Left colon (tissue), 2 donors: ENCODE measurements around the gene GPR132. TPM values are rescaled to one million over a fixed set of nuclear protein-coding genes. Genes with fewer than 3 reads are reported as not detected.
"Not testable (repeated sequence)": the region's sequence is repeated elsewhere in the genome, so short reads cannot be mapped to it uniquely, and the experiment has no call there.

ENCODE experiments used
- ATAC-seq: fragments of 200-7000 bp; cut with Tn5 transposase; one replicate; pipeline ENCODE4 v1.9.1; 2020; ENCODE audit warnings: mild to moderate bottlenecking, moderate library complexity
- DNase-seq, 2 donors: peaks; one replicate each; pipeline ENCODE4 v3.0.0-alpha.2; 2020
- intact Hi-C, 2 donors: fragments of 100-400 bp; cut with DNase I in 1 of 2; cut with micrococcal nuclease in 1 of 2; formaldehyde crosslinking; loops; one replicate each; pipeline versions ENCODE4 v1.11.2 to v1.14.0; 2022; cut with DNase I, micrococcal nuclease
- total RNA-seq, 2 donors: library from RNA; stranded (reverse); fragmentation: NEBNext Ultra II Directional; extraction: Animal tissue kit (Norgen Biotek cat#: 25700); gene quantifications; one replicate each; pipeline ENCODE4 v1.2.1, GENCODE V29; 2021
- donor health status: DM: no; HTN: no; CAD: no.
- donor health status: DM: yes; HTN: yes; CAD: no.

GPR132 gene
- total RNA-seq, 2 donors from 2014 or later: 0.73 to 3.4 TPM

DNA sequence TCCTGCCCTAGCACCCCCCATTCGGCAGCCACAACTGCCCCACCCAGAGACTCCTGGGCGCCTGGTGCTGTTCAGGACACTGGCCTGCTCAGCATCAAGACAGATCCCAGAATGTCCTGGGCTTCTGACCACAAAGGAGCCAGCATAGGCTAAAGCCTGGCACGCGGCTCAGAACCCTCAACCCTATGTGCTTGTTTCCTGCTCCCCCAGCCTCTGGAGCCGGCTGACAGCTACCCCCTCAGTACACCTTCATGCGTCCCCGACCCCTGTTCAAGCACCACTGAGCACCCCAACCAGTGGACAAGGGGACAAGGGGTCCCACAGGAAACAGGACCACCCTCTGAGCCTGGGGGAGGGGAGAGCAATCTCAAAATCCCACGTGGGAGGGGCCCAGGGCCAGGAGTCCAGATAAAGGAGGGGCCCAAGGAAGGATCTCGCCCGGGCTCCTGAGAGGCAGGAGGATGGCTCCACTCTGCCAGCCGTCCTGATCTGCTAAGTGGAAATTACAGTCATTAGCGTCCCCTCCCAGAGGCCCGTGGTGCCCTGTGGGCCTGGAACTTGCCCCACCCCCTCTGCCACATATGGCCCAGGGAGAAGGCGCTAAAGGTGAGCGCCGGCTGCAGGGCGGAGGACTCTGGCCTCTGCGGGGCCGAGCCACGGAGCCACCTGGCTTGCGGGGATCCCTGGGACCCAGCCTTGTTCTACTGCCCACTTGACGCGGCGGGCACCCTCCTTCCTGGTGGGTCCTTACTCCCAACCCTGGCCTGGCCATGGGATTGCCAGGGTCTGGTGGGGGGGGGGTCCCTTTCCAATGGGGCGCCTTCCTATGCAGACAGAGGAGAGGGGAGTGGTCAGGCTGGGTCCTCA, 27.2 kb upstream of the GPR132 start:
- peak; percentile 58 for ATAC-seq
- peak; percentile 77 to 83 for DNase-seq
- intact Hi-C loops: no loop called here

DNA sequence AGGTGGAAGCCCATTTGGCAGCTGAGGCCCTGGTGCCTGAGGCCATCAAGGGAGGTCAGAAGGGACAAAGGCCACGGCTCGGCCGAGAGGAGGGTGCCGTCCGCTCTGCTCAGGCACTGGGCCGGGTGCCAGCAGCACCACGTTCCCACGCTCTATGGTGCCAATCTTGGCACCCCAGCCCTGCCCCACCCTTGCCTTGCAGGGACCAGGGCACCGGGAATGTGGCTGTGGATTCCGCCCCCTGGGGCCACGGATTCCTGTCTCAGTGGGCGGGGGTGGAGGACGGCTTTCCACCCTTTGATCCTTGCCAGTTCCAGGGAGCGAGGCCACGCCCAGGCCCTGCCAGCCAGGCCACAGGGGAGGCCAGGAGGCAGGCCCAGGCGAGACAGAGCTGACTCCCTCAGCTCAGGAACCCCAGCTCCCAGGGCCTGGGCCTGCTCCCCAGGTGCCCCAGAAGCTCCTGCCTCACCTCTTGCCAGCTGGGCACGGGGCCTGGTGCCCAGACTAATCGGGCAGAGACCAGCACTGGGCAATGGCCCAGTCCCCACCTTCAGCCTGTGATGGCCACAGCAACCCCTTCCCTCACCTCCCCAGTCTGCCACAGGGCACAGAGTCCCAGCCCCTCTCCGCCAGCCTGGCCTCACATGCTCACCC, 26.4 kb upstream of the GPR132 start:
- ATAC-seq (peak; percentile 66), DNase-seq (peak; percentile 94 to 96)
- intact Hi-C loops: no loop called here

DNA sequence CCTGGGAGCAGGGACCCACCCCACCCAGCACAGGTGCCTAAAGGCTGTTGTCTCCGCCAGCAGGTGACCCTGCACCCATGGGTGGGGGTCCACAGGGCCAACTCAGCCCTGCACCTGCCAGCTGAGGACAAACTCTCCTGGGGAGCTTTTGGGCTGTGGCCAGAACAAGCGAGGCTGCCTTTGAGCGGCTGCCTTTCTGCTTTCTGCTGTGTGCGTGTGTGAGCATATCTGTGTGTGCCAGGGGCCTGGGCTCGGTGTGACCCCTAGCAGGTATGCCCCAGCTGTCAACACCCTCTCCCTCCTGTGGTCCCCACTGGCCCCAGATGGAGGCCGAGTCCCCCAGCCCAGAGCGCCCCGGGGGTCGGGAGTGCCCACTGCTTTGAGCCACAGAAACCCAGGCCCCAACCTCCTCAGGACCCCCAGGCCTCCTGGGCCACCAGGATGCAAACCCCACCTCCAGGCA, 25.9 kb upstream of the GPR132 start:
- DNase-seq (peak; percentile 50 to 56), ATAC-seq (no peak)
- intact Hi-C loops: no loop called here

DNA sequence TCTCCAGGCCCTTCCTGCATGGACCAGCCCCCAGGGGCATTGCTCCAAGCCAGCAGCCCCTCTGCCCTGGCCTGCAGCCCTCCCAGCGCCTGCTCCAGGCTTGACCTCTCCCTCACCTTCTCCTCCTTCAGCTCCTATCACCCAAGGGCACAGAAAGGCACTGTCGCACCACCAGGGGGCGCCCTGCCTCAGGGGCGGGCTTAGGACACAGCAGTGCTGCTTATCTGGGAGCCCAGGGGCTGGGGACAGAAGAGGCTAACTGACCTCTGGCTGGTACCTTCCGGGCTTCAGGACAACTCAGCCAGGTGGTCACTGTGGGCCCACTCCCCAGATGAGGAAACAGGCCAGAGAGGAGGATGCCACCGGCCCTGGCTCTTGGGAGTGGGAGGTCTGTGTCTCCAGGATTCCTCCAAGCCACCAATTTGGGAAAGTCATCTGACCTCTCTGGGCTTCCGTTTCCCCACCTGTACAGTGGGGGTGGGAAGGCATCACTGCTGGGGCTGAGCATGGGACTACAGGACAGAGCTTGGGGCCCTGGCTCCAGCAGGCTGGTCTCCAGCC, 25.3 kb upstream of the GPR132 start:
- peak; percentile 41 for ATAC-seq

DNA sequence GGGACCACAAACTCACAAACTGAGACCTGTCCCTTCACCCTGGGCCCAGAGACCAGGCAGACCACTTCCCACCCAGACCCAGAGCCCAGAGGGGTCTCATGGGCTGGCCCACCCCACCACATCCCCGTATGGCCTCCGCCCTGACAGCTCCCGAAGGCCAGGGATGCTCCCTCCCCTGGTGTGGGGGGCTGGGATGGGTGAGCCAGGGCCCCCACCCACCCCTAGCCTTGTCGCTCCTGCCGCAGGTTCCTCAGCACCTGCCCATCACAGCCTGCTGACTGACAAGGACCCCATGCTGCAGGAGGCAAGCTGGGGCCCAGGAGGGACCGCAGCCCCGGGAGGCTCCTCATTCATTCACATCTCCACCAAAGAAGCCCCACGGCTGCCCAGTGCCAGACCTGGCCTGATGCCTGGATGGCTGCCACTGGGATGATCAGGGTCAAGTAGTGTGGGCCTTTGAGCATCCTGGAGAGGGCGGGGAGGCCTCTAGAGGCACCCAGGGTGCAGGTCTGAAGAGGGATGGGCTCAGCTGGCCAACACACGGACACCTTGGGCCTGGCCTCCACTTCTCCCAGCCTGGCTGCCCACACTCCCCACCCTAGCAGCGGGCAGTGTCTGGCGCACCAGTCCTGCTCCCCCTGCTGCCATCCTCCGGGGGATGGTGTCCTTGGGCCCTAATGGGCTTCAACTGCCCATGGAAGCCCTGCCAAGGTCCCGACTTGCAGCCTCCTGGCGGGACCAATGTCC, 24.7 kb upstream of the GPR132 start:
- intact Hi-C loops: no loop called here
- no peak for DNase-seq

More for the DNA sequence above, 25.3 kb upstream of the GPR132 start:
- intact Hi-C loops: no loop called here
- DNase-seq: peak; percentile 83 to 91

DNA sequence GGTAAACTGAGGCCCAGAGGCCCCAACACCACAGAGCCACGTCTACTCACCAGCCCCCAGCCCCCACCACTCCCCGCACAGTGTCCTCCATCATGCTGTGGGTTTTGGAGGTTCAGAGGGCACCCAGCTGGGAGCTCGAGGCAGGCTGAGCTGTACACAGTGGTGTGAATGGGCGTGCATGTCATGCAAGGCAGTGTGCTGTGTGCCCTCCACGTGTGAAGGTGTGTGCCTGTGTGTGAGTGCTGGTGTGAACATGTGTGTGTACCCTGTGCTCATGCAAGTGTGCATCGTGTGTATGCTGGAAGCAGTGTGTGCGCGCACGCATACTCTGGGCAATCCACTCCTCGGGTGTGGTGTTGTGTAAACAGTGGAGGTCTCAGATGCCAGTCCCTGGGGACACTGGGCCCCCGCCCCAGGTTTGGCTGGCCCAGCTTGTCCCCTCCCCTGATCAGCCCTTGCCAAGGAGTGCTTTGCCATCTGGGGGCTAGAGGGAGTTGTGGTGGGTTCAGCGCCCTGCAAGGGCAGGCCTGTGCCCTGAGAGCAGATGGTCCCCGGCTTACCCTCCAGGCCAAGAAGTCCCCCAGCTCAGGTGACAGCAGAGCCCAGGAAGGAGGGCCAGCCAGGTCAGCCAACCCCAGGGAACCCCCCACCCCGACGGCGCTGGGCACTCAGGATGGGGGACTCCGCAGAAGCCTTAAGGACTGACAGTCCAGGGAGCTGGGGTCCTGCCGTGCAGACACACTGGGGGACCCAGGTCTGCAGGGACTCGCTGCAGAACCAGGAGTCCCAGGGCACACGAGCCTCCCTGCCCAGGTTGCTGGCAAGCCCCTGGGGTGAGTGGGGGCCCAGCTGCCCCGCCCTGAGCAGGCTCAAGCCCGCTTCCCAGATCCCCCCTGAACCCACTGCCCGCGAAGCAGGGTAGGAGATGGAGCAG, 23.8 kb upstream of the GPR132 start:
- ATAC-seq (no peak), DNase-seq (no peak)
- intact Hi-C loops: no loop called here

More for the DNA sequence above, 24.7 kb upstream of the GPR132 start:
- no peak for ATAC-seq

DNA sequence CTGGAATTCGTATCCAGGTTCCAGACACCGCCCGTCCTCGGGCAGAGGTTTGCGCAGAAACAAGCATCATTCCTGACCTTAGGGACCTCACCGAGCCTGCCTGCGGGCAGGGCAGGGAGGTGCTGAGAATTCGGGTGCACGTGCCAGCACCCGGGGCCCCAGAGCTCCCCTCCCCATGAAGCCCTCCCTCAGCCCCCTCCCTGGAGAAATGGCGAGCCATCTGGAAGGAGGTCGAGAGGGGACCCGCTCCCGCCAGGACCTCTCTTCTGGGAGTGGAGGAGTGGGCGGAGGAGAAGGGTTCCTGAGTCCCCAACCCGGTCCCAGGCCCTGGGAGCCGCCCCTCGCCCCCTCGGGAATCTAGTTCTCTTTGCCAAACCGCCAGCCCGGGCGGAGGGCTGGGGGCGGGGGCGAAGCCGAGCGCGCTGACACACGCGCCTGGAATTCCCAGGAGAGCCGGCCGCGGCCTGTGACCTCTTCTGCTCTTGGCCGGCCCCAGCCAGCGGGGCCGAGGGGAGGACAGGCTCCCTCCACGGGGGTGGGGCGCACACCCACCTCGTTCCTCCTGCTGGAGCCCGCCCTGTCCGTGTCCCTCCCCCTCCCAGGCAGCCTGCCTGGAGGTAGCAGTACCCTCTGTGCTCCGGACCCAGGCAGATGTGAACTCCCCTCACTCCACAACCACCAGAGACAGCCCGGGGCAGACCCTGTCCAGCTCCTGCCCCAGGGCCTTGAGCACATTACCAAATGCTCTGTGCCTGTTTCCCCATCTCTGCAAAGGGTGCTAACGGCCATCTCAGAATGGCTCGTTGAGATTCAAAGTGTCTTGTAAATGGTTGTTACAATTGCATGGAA, 23.0 kb upstream of the GPR132 start:
- ATAC-seq: no peak
- DNase-seq: no peak
- intact Hi-C loops: no loop called here

DNA sequence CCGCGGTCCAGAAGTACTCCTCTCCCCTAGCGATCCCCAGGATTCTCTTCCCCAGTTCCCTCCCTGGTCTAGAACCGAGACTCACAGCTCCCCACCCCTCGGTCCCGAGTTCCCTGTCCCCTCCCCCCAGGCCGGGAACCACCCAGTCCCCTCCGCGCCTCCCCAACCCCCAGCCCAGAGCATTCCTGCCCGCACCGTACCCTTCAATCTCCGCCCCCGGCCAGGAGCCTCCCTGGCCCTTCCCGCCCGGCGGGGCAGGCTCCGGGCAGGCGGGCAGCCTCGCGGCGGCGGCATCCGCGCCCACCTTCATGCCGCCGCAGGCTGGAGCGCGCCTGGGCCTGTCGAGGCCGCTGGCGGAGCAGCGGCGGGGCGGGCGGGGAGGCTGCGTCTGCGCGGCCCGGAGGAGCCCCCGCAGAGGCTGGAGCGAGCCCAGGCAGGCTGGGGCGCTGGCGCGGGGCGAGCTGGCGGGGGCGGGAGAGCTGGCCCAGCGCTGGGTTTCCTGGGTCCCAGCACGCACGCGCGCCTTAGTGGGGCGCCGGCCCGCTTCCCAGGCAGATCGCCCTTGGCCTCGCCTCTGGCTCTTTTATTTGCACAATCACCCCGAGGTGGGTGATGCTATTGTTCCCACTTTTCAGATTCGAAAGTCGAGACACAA, 22.2 kb upstream of the GPR132 start:
- intact Hi-C loops: no loop called here
- ATAC-seq (no peak), DNase-seq (peak in 1 of 2 donors; percentile 23)

DNA sequence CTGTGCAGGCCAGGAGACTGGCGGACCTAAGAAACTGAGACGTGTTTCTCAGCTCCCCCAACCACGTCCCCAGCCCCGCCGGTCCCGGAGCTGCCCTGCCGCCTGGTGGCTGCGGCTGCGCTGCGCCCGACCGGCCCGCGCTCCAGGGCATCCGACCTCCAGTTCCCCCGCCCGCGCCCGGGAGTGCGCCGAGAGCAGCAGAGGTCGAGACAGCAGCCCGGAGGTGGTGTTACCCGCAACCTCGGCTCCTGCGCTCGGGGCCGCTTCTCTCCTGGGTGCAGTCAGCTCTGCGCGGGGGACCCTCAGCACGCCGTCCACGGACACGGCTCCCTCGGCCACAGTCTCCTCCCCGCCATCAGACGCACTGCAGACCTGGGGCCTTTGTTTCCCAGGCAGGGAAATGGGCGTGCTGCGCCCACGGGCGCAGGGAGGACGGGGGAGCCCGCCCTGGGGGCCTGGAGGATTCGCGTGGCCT, 21.6 kb upstream of the GPR132 start:
- DNase-seq: peak in 1 of 2 donors; percentile 82
- peak; percentile 30 for ATAC-seq
- intact Hi-C loops: no loop called here

DNA sequence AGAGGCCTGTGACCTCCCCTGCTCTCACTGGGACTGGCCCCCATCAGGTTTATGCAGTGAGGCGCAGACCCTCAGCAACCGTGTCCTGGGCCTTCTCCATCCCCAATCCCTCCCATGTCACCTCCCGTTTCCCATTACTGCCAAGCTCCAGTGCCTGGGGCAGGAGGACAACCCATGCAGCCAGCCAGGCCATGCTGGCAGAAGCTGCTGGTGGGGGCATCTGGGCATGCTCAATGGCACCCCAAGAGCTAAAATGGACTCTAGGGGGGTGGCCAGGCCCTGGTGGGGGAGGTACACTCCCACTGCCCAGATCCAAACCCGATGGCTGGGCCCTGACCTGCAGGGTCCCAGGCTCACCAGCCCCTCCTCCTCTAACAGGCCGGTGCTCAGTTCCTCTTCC, 20.5 kb upstream of the GPR132 start:
- intact Hi-C loops: no loop called here
- no peak for DNase-seq
- ATAC-seq: no peak

DNA sequence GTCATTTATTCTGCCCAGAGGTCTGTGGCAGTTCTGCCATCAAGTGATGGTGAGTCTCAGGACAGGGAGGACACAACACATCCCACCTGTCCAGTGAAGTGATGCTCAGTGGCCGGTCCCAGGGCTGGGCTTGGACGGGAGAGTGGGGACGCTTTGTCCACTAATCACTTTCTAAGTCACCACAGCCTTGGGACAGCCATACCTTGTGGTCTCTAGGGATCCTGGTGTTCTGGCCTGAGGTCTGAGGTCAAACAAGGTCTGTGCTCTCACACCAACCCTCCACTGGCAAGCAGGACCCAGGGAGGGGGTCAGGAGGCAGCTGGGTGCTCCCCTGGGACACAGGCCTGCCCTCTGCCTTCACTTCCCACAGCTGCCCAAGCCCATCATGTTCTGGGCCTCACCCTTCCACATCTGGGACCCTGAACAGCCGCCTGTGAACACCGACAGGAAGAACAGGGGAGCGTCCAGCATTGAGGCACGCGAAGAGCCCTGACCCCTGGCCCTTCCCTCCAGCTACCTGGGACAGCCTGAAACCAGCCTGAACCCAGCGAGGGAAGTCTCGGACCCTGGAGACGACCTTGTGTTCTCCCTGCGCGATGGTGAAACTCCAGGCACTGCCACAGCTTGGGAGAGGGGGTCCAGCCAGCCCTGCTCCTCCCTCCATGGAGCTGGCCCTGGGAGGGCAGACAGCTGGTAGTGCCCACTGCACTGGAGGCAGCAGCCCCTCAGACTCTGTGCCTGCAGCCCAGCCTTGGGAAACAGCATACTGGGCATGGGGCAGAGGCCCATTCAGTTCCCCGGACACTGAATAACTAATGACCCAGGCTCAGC, 19.7 kb upstream of the GPR132 start:
- intact Hi-C loops: no loop called here
- ATAC-seq (no peak), DNase-seq (no peak)

DNA sequence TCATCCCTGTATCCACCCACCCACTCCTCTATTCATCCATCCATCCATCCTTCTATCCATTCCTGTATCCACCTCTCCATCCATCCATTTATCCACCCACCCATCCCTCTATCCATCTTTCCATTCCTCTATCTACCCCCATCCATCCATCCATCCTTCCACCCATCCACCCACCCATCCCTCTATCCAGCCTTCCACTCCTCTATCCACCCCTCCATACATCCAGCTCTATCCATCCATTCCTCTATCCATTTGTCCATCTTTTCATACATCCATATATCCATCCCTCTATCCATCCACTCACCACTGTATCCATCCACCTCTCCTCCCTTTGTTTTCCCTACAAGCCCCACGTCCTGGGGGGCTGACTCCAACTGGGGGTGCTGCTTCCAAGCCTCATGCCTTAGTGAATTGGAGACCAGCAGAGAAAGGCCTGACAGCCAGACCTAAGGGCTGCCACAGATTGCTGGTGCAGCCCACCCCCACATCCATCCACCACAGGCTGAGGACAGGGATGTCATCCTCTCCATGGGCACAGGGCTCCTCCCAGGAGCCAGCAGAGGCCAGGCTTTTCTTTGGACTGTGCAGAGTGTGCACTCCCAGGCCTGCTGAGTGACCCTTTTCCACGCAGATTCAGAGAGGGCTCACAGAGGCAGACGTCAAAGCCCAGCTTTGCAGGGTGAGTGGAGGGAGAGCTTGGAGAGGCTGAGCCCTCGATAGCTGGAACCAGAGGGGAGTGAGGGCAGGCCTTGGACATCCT, 18.9 kb upstream of the GPR132 start:
- ATAC-seq: no peak
- intact Hi-C loops: no loop called here
- DNase-seq: no peak

DNA sequence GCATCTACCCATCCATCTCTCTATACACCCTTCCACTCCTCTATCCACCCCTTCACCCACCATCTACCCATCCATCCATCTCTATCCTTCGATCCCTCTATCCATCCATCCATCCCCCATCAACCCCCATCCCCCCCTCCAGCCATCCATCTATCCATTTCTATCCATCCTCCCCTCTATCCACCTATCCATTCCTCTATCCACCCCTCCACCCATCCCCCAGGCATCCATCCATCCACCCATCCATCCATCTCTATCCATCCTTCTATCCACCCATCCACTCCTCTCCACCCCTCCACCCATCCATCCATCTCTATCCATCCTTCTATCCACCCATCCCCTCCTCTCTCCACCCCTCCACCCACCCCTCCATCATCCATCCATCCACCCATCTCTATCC, 17.5 kb upstream of the GPR132 start:
- DNase-seq (no peak), ATAC-seq (no peak)
- intact Hi-C loops: no loop called here

DNA sequence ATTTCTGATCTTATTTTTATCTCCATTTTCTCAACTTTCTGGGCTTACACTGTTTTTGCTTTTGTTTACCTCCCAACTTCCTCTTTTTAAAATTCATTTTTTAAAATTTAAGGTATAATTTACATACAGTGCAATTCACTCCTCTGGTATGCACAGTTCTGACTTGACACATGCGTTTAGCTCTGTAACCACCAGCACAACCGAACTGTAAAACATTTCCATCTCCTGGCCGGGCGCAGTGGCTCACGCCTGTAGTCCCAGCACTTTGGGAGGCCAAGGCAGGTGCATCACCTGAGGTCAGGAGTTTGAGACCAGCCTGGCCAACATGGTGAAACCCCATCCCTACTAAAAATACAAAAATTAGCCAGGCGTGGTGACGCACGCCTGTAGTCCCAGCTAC, 16.2 kb upstream of the GPR132 start:
- intact Hi-C loops, ATAC-seq, DNase-seq: not testable (repeated sequence)

DNA sequence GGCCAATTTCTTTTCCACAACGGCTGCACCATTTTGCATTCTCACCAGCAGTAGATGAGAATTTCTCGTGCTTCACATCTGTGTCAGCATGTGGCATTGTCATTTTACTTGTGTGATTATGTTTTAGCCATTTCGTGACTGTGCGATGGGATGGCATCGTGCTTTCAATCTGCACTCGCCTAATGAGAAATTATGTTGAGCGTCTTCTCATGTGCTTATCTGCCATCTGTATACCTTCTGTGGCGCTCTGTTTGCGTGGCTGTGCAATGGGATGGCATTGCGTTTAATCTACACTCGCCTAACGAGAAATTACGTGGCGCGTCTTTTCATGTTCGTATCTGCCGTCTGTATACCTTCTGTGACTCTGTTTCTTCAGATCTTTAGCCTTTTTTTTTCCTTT, 14.9 kb upstream of the GPR132 start:
- ATAC-seq (no peak), DNase-seq (peak in 1 of 2 donors; percentile 3)
- intact Hi-C loops: no loop called here
